GM12872 (cell line): ENCODE results near the gene SLC39A1.

Experiments
- CTCF ChIP-seq: IDR thresholded peaks from 3 replicates; pipeline ENCODE4 v1.5.1; 2011; ENCODE audit warnings: low read depth, mild to moderate bottlenecking, low read length, moderate library complexity; ENCODE audit not compliant: insufficient read depth

SLC39A1 gene

GRCh38 chr1:153968408-153968807 lies 5.1 kb upstream of the SLC39A1 start:
- no peak for TF ChIP-seq CTCF

- no peak for TF ChIP-seq CTCF
Observed at GRCh38 chr1:153968000-153968363, 4.6 kb upstream of the SLC39A1 start.

GRCh38 chr1:153967107-153967999 lies 4.0 kb upstream of the SLC39A1 start, which contains the start of gene CREB3L4:
Gene CREB3L4 (plus strand): TSS chr1:153967902. CDS start chr1:153968526, 624 bp downstream.
- TF ChIP-seq CTCF: peak; percentile 56

- TF ChIP-seq CTCF: no peak
Observed at GRCh38 chr1:153963850-153964331, 554 bp upstream of the SLC39A1 start.

GRCh38 chr1:153962088-153963029 lies 978 bp downstream of the SLC39A1 start:
- peak; percentile 32; the same call in 2 of the 3 replicates for TF ChIP-seq CTCF

GRCh38 chr1:153961421-153961820 lies 1.9 kb downstream of the SLC39A1 start:
- TF ChIP-seq CTCF: no peak

GRCh38 chr1:153960206-153960605 lies 3.1 kb downstream of the SLC39A1 start:
- no peak for TF ChIP-seq CTCF
